Kidney (tissue), 14 donors: ENCODE measurements around the gene LHX8. TPM values are rescaled to one million over a fixed set of nuclear protein-coding genes. Genes with fewer than 3 reads are reported as not detected.
"Not testable (repeated sequence)": the region's sequence is repeated elsewhere in the genome, so short reads cannot be mapped to it uniquely, and the experiment has no call there.

Source experiments
- DNase-seq, 5 donors: peaks; one replicate each; pipeline ENCODE4 v3.0.0-alpha.2; 2013 to 2020
- FAIRE-seq: peaks from 2 replicates; lab custom pipeline; 2012; peaks lifted over from hg19 to GRCh38; lab: Jason Lieb, UNC
- H3K27ac ChIP-seq, 2 donors: one replicate each; pipeline ENCODE4 v1.7.0; 2013; ENCODE audit warnings: low read depth in 2 of 2, low read length in 2 of 2, inconsistent platforms in 1 of 2
- H3K27me3 ChIP-seq: one replicate; pipeline ENCODE4 v1.7.1; 2013; ENCODE audit warnings: low read length, inconsistent platforms; ENCODE audit not compliant: control insufficient read depth, insufficient read depth
- H3K36me3 ChIP-seq, 3 donors: one replicate each; pipeline versions ENCODE4 v1.7.0 to v1.7.1; 2013; ENCODE audit warnings: low read length in 3 of 3, control low read depth in 1 of 3, inconsistent platforms in 1 of 3; ENCODE audit not compliant: insufficient read depth in 3 of 3, control insufficient read depth in 2 of 3
- H3K4me1 ChIP-seq, 3 donors: one replicate each; pipeline versions ENCODE4 v1.7.0 to v1.7.1; 2013; ENCODE audit warnings: low read length in 3 of 3, inconsistent platforms in 1 of 3, low read depth in 1 of 3; ENCODE audit not compliant: control insufficient read depth in 2 of 3, insufficient read depth in 2 of 3
- H3K4me3 ChIP-seq, 3 donors: one replicate each; pipeline versions ENCODE4 v1.7.0 to v1.8.1; 2013; ENCODE audit warnings: low read length in 3 of 3, control low read depth in 1 of 3, inconsistent platforms in 1 of 3
- H3K9ac ChIP-seq, 3 donors: one replicate each; pipeline versions ENCODE4 v1.7.0 to v1.7.1; 2013; ENCODE audit warnings: low read length in 3 of 3, control low read depth in 1 of 3, inconsistent platforms in 1 of 3
- H3K9me3 ChIP-seq, 3 donors: one replicate each; pipeline versions ENCODE4 v1.7.0 to v1.7.1; 2013; ENCODE audit warnings: low read length in 3 of 3, control low read depth in 1 of 3, inconsistent platforms in 1 of 3; ENCODE audit not compliant: control insufficient read depth in 2 of 3, insufficient read depth in 1 of 3
- intact Hi-C: fragments of 100-400 bp; cut with DNase I; formaldehyde crosslinking; loops from one replicate; pipeline ENCODE4 v1.11.1; 2022
- polyA plus RNA-seq: library from polyadenylated mRNA; stranded (reverse); fragments of 350-450 nt; fragmentation: Illumina TruSeq; extraction: RNeasy Lipid Tissue Mini Kit (QIAGEN cat#74804); gene quantifications from one replicate; pipeline ENCODE4 v1.2.3, GENCODE V29; 2014; ENCODE audit warnings: low read depth, low replicate concordance; ENCODE audit not compliant: insufficient read depth
- total RNA-seq: library from RNA; stranded (reverse); fragmentation: NEBNext Ultra II Directional; extraction: Animal tissue kit (Norgen Biotek cat#: 25700); gene quantifications from one replicate; pipeline ENCODE4 v1.2.1, GENCODE V29; 2021
- TF ChIP-seq, protein P1 (sequence below): IDR thresholded peaks from 3 replicates; pipeline ENCODE4 v1.5.1; 2012; ENCODE audit warnings: mild to moderate bottlenecking, moderate library complexity, borderline replicate concordance; ENCODE audit not compliant: insufficient read depth; ENCODE audit errors: extremely low read depth
- donor health status: control.
- donor health status: control.
- donor health status: control.
- donor health status: control.
- donor health status: control.
- donor health status: DM: yes; HTN: yes; CAD: no.
- donor health status: Normal renal cell carcinoma (clear cell type).

Gene LHX8
- total and polyA plus RNA-seq, 2 donors from 2014 or later: not detected

DNA sequence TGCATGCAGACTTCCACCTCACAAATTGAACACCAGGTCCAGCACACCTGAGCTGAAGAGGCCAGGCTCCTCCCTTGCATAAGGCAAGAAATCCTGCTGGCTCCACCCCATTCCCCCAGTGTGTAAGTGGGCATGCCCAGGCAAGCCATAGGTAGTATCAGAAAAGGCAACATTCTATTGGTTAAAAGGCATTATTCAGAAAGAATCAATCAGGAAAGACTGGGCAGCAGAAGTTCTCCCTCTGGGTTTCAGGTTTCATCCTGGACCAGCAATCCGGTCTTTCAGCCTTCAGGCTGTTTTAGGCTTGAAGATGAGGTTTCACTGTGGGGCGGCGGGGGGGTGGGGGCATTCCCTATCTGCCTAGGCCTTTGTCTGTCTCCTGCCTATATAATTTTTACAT lies 42.0 kb upstream of the LHX8 start:
- H3K9me3 ChIP-seq: peaks cover 0 to 5% (median 0%) of the 10 kb centered on the region in 3 donors
- no peak for FAIRE-seq
- DNase-seq: no peak
- H3K4me1 ChIP-seq: no peaks in the 10 kb centered on the region
- no peak overlapping the region for H3K4me3 ChIP-seq
- no peak overlapping the region for H3K27ac ChIP-seq
- TF ChIP-seq, protein P1, sequence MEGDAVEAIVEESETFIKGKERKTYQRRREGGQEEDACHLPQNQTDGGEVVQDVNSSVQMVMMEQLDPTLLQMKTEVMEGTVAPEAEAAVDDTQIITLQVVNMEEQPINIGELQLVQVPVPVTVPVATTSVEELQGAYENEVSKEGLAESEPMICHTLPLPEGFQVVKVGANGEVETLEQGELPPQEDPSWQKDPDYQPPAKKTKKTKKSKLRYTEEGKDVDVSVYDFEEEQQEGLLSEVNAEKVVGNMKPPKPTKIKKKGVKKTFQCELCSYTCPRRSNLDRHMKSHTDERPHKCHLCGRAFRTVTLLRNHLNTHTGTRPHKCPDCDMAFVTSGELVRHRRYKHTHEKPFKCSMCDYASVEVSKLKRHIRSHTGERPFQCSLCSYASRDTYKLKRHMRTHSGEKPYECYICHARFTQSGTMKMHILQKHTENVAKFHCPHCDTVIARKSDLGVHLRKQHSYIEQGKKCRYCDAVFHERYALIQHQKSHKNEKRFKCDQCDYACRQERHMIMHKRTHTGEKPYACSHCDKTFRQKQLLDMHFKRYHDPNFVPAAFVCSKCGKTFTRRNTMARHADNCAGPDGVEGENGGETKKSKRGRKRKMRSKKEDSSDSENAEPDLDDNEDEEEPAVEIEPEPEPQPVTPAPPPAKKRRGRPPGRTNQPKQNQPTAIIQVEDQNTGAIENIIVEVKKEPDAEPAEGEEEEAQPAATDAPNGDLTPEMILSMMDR: no peak
- H3K9ac ChIP-seq: no peak overlapping the region
- H3K36me3 ChIP-seq: no peaks in the 10 kb centered on the region
- no peaks in the 10 kb centered on the region for H3K27me3 ChIP-seq
- intact Hi-C loops: no loop called here

DNA sequence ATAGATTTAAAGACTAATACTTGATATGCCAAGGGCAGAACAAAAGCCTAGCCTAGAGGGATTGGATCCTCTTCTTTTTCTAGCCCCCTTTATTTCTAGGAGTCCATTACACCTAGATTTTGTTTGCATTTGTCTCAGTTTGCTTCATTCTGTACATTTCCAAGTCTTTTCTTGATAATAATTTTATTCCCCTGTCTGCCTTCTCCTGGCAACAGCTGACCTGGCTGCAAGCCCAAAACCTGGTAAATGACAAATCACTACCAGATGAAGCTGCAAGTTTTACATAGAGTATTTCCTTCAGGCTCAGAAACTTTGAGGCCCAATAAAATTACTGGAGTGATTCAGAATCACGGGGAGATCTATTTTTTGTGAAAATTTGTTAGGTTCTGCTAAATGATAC lies 36.5 kb upstream of the LHX8 start:
- intact Hi-C loops: no loop called here

DNA sequence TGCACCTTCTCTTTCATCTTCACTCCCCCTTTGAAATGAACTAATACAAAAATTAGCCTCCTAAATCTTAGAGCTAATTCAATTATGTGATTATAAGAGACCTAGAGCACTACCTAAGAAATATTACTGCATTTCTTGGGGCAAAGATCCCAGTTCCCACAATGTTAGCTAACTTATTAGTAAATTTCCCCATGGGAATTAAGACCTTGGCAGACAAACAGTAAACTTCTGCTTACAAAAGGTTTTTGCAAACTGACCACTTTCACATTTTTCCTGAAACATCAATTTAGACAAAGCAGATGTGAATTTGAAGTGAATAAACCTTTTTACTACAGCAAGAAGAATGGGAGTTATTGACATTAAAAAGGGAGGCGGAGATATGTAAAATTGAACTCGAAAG lies 34.6 kb upstream of the LHX8 start:
- Histone ChIP-seq H3K27me3 (no peaks in the 10 kb centered on the region), H3K27ac (no peak overlapping the region), H3K9me3 (no peaks in the 10 kb centered on the region), H3K4me1 (no peaks in the 10 kb centered on the region), H3K36me3 (no peaks in the 10 kb centered on the region), H3K9ac (no peak overlapping the region), H3K4me3 (no peak overlapping the region)
- intact Hi-C loops: no loop called here
- FAIRE-seq (no peak), DNase-seq (no peak)
- TF ChIP-seq, protein P1: no peak

More for the DNA sequence above, 36.5 kb upstream of the LHX8 start:
- no peak for FAIRE-seq
- Histone ChIP-seq H3K27ac (no peak overlapping the region), H3K4me1 (no peaks in the 10 kb centered on the region), H3K9me3 (peaks cover 0 to 5% (median 0%) of the 10 kb centered on the region in 3 donors), H3K36me3 (no peaks in the 10 kb centered on the region), H3K9ac (no peak overlapping the region), H3K27me3 (no peaks in the 10 kb centered on the region), H3K4me3 (no peak overlapping the region)
- peak in 1 of 5 donors; percentile 5 for DNase-seq
- TF ChIP-seq, protein P1: no peak

DNA sequence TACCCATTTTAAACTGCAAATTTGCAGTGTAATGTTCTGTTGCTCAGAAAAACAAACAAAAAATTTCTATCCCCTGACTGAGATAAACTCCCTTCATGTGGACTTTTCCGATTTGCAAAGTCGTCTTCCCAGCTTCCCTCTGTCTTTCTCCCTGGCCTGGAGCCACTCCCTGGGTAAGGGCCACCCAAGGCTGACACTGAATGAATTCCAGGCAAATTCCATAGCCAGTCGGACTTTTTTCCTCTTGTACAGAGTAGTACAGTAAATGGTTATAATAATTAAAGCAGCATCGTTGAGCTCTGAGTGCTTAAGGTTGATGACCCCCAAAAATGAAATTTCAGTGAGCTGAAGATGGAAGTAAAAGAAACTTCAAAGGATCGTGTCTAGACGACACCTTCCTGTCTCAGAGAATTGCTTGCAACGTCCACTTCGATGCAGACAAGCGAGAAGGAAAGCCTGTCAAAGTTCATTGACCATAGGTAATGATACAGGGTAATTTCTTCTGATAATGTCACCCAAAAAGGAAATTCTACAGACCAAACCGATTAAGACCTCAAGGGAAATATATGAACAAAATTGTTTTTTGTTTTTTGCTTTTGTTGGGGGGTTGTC lies 33.6 kb upstream of the LHX8 start:
- no peak overlapping the region for H3K9ac ChIP-seq
- no peaks in the 10 kb centered on the region for H3K4me1 ChIP-seq
- H3K9me3 ChIP-seq: no peaks in the 10 kb centered on the region
- FAIRE-seq (no peak), DNase-seq (no peak)
- TF ChIP-seq, protein P1: no peak
- intact Hi-C loops: no loop called here
- H3K27me3 ChIP-seq: no peaks in the 10 kb centered on the region
- no peaks in the 10 kb centered on the region for H3K36me3 ChIP-seq
- H3K27ac ChIP-seq: no peak overlapping the region
- no peak overlapping the region for H3K4me3 ChIP-seq

DNA sequence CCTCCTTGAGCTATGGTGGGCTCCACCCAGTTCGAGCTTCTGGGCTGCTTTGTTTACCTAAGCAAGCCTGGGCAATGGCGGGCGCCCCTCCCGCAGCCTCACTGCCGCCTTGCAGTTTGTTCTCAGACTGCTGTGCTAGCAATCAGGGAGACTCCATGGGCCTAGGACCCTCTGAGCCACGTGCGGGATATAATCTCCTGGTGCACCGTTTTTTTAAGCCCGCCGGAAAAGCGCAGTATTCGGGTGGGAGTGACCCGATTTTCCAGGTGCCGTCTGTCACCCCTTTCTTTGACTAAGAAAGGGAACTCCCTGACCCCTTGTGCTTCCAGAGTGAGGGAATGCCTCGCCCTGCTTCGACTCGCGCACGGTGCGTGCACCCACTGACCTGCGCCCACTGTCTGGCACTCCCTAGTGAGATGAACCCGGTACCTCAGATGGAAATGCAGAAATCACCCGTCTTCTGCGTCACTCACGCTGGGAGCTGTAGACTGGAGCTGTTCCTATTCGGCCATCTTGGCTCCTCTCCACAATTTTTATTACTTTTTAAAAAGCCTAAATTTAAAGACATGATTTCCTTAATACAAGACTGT lies 21.7 kb upstream of the LHX8 start:
- H3K27me3 ChIP-seq, H3K27ac ChIP-seq, FAIRE-seq, H3K9me3 ChIP-seq, H3K4me1 ChIP-seq, H3K36me3 ChIP-seq, intact Hi-C loops, H3K9ac ChIP-seq, DNase-seq, H3K4me3 ChIP-seq: not testable (repeated sequence)
